Central memory CD4-positive, alpha-beta T cell (primary cell): Measurements from ENCODE around the gene RNF141.

ENCODE experiments used
- DNase-seq: peaks from one replicate; pipeline ENCODE4 v3.0.0; 2022
- total RNA-seq, 3 experiments: gene quantifications; one replicate each; lab custom pipeline; 2026; lab: John Stamatoyannopoulos, UW

The RNF141 gene, protein sequence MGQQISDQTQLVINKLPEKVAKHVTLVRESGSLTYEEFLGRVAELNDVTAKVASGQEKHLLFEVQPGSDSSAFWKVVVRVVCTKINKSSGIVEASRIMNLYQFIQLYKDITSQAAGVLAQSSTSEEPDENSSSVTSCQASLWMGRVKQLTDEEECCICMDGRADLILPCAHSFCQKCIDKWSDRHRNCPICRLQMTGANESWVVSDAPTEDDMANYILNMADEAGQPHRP
- 14.9 to 35.7 (median 34.4) reads per million in 3 experiments for total RNA-seq

DNA sequence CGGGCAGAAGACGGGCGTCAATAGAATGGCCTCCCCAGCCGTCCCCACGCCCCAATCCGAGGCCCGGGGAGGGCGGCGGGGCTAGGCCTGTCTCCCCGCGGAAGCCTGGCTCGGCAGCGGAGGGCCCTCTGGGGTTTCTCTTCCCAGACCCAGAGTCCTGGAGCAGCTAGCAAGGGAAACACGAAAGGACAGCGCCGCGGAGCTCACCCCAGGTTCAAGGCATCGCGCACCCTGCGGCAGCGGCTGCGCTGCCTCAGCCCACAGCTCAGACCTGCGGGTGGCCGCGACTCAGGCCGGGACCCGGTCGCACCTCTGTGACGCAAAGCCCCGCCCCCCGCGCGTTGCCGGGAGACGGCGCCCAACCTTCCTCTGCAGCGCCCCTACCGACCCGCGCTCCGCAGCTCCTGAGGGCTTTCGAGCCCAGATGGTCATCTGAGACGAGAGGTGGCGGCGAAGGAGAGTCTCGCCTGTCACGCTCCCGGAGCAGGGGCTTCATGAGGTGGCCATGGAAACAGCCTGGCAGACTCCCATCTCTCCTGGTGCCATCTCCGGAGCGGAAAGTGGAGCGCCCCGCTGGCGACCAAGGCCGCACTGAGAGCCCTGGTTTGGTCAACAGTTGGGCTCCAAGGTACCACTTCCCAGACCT, at the start of gene RNF141:
TSS of gene RNF141 (minus strand) at position 273 of the 646 bp plus-strand sequence. CDS start 7,029 bp downstream, outside the sequence.
- DNase-seq, result peak; percentile 92

GRCh38 chr11:10590218-10590915, 49.4 kb upstream of the RNF141 start:
- no peak for DNase-seq

GRCh38 chr11:10588904-10589303, 47.9 kb upstream of the RNF141 start:
- DNase-seq, result no peak

DNA sequence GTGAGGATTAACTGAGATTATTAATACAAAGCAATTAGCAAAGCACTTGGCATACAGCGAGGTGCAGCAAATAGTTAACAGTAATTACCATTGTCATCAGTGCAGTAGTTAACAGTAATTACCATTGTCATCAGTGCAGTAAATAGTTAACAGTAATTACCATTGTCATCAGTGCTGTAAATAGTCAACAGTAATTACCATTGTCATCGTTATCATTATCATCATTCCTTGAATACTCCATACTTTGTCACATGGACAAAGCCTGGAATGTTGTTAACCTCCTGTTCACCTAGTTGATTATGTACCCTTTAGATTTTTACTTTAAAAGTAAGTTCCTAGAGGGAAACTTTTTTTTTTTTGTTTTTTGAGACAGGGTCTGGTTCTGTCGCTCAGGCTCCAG, 47.0 kb upstream of the RNF141 start:
- DNase-seq, result no peak

DNA sequence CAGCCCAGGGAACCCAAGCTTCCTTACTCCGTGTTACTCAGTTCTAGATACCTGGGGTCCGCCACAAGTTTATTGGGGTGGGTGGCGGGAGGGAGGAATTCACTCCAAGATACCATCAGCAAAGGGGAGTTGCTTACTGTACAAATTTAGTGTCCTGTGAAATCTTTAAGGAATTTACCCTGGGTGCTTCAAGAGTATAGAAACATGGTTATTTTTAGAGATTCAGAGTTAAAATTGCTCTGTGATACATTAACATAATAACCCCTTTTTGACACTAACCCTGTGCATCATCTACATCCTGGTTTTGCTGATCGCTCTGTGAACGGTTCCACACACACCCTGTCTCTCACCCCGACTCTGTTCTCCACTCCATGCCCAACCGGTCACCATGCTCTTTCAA, 46.4 kb upstream of the RNF141 start:
- no peak for DNase-seq

DNA sequence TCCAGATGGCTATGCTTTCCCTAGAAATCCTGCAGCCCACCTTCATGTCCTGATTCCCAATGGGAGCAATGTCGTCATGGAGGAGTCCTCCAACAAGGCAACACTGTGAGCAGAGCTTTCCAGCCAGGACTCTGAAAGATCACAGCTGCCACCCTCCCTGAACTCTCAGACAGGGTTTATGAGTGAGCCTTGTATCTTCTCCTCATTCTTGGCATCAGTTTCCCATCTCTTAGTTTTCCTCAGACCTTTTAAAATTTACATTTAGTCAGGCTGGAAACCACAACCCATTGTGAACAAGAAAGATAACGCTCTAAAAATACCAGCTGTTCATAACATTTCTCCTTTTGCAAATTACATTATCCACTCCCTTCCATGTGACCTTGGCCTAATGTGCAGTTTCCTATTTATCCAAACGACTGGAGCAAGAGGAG, 43.1 kb upstream of the RNF141 start:
- no peak for DNase-seq

GRCh38 chr11:10581481-10582019, 40.6 kb upstream of the RNF141 start:
- DNase-seq, result no peak

- no peak for DNase-seq
Observed at GRCh38 chr11:10580623-10581022, 39.6 kb upstream of the RNF141 start.

GRCh38 chr11:10579700-10580099, 38.7 kb upstream of the RNF141 start:
- no peak for DNase-seq

GRCh38 chr11:10576035-10576398, 35.0 kb upstream of the RNF141 start:
- no peak for DNase-seq

- DNase-seq, result no peak
Observed at GRCh38 chr11:10575346-10576034, 34.5 kb upstream of the RNF141 start.

DNA sequence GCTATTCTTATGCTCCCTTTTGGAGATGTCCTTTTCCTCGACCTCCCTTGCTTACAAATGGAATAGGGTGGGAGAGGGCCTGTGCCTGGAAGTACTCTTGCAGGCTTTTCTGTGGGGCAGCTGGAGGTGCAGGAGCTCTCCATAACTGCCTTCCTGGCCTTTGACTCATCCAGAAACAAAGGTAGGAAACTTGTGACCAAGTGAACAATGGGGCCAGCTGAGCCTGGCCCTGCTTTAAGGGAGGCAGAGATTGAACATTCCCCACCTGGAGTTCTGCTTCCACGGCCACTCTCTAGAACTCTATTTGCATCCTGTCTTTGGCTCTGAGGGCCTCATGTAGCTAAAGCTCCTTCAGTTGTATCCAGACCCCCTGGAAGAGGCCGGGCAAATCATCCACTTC, 32.6 kb upstream of the RNF141 start:
- DNase-seq, result no peak

DNA sequence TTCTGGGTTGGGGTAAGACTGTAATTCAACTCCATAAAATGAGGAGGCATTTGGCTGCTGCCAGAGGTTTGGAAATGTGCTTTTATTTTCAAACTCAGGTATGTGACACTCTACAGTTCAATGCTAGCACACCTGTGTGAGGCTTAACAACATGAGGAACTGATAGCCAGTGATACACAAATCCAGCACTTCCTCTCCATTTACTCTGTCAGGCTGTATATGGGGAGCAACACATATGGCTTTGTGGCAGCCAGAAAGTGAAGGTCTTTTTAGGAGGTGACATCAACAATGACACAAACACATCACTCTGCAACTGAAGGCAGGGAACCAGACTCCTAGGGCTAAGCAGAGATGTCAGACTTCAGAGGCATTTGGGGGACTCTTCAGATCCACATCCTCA, 32.0 kb upstream of the RNF141 start:
- no peak for DNase-seq

- no peak for DNase-seq
Observed at GRCh38 chr11:10572533-10572932, 31.5 kb upstream of the RNF141 start.

- DNase-seq, result no peak
Observed at GRCh38 chr11:10568486-10568941, 27.5 kb upstream of the RNF141 start, which contains the start of gene LYVE1. Gene LYVE1, minus strand, starts transcription at chr11:10568665. Its CDS starts 133 bp downstream, at chr11:10568532.

GRCh38 chr11:10567446-10567845, 26.5 kb upstream of the RNF141 start:
- DNase-seq, result no peak

DNA sequence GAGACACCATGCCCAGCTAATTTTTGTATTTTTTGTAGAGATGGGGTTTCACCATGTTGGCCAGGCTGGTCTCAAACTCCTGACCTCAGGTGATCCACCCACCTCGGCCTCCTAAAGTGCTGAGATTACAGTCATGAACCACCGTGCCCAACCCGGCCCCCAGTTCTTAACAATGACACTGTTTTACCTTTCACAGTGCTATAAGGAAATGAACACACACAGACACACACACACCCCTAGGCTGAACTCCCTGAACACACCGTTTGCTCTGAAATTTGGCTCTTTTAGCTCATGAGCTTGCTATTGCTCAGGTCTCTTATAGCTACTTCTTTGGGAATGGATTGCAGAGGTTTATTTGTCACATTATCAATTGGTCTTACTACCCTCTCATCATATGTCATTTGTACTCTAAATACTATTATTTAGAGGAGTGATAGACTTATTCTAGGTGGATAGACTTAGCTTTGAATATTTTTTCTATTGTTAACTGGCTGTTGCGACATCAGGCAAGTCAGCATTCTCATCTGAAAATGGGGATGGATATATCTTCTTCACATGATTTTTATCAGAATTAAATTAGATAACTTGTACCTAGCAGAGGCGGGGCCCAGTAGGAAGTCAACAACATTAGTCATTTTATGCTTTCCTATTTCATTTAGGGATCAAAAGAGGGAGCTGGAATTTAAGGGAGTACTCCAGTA, 25.4 kb upstream of the RNF141 start:
- DNase-seq, result no peak

GRCh38 chr11:10565493-10565892, 24.5 kb upstream of the RNF141 start:
- DNase-seq, result no peak

- no peak for DNase-seq
Observed at GRCh38 chr11:10564696-10565318, 23.8 kb upstream of the RNF141 start.

DNA sequence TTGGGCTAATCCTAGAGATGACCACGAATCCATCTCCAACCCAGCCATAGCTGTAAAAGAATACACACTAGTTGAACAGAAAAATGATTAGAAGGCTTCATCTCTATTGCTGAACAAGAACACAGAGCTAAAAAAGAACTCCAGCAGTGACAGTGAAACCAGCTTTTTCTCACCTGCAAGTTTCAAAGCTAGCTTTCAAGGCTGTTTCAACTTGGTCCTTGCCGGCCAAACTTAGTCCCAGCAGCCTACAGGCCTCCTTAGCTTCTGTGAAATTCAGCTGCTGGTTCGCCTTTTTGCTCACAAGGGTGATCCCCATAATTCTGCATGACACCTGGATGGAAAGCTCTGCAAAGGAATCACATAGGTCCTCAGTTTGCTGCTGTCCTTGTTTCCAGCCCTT, 23.0 kb upstream of the RNF141 start:
- no peak for DNase-seq

DNA sequence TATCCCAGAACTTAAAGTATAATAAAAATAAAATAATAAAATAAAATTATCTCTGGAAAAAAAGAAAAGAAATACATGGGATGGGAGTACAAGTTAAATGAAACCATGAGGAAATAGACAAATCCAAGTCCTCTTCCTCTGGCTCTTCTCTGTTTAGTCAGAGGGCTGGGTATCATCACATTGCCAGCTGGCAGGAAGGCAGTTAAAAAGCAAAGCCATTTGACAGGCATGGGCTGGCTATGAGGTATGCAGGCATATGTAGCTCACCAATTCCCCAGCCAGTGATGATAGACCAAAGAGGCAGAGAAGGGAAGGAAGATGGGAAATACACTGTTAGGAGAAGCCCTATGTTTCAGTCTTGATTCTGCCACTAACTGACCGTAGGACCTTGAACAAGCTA, 21.0 kb upstream of the RNF141 start:
- DNase-seq, result no peak
